SU-DHL-6 (cell line): Measurements from ENCODE around the gene MYO1F.

ENCODE experiments used
- H2AFZ ChIP-seq: fragments of 200-600 bp; sonication (generic); 2 replicates; pipeline ENCODE4 v1.6.1; 2014; ENCODE audit warnings: low read depth, mild to moderate bottlenecking, moderate library complexity, mixed read lengths, antibody characterized with exemption, low read length; ENCODE audit not compliant: severe bottlenecking
- H3F3A ChIP-seq: fragments of 200-600 bp; shearing (Covaris generic); 2 replicates; pipeline ENCODE4 v1.6.0; 2016; ENCODE audit warnings: antibody characterized with exemption, mild to moderate bottlenecking; ENCODE audit not compliant: insufficient read depth
- H3K27ac ChIP-seq: fragments of 200-600 bp; sonication (generic); 2 replicates; pipeline ENCODE4 v1.5.1; 2016; ENCODE audit warnings: low read depth, mild to moderate bottlenecking, low read length, moderate library complexity, mixed read lengths
- H3K27me3 ChIP-seq: fragments of 200-600 bp; sonication (generic), shearing (Covaris generic); 2 replicates; pipeline ENCODE4 v1.6.0; 2014; ENCODE audit warnings: mild to moderate bottlenecking, low read length
- H3K36me3 ChIP-seq: fragments of 200-600 bp; sonication (generic); 2 replicates; pipeline ENCODE4 v1.6.1; 2014; ENCODE audit warnings: mild to moderate bottlenecking, low read length, mixed read lengths
- H3K4me2 ChIP-seq: fragments of 300-600, 200-600 bp; shearing (Covaris generic), sonication (generic); 2 replicates; pipeline ENCODE4 v1.6.0; 2014; ENCODE audit warnings: low read length, low read depth, mild to moderate bottlenecking; ENCODE audit not compliant: poor library complexity, severe bottlenecking
- H3K4me3 ChIP-seq: fragments of 200-600 bp; sonication (generic); 2 replicates; pipeline ENCODE4 v1.5.1; 2014; ENCODE audit warnings: antibody characterized with exemption, low read length, mild to moderate bottlenecking, mixed read lengths; ENCODE audit not compliant: insufficient read depth, poor library complexity, severe bottlenecking
- H3K79me2 ChIP-seq: fragments of 200-600 bp; sonication (generic); 2 replicates; pipeline ENCODE4 v1.6.1; 2014; ENCODE audit warnings: mild to moderate bottlenecking, low read length, moderate library complexity; ENCODE audit not compliant: insufficient read depth
- H3K9ac ChIP-seq: fragments of 200-600 bp; sonication (generic); 2 replicates; pipeline ENCODE4 v1.7.0; 2014; ENCODE audit warnings: mild to moderate bottlenecking, low read length
- H3K9me2 ChIP-seq: fragments of 200-600 bp; sonication (generic); replicated peaks from 2 replicates; pipeline ENCODE4 v1.6.1; 2014; ENCODE audit warnings: low read length; ENCODE audit not compliant: insufficient read depth
- H3K9me3 ChIP-seq: fragments of 200-600 bp; sonication (generic); 2 replicates; pipeline ENCODE4 v1.6.1; 2014; ENCODE audit warnings: low read length, mixed read lengths; ENCODE audit not compliant: insufficient read depth
- H4K20me1 ChIP-seq: fragments of 200-600 bp; sonication (generic); 2 replicates; pipeline ENCODE4 v1.6.1; 2014; ENCODE audit warnings: low read depth, mild to moderate bottlenecking, antibody characterized with exemption, low read length, moderate library complexity, mixed read lengths
- EZH2phosphoT487 ChIP-seq: fragments of 200-600 bp; sonication (generic), shearing (Covaris generic); conservative IDR thresholded peaks from 2 replicates; pipeline ENCODE4 v1.6.1; 2018; ENCODE audit warnings: mild to moderate bottlenecking, antibody characterized with exemption, low read length, moderate library complexity, mixed read lengths
- TF ChIP-seq, protein P1 (sequence below): fragments of 200-600 bp; sonication (generic); IDR thresholded peaks from one replicate; pipeline ENCODE4 v1.5.1; 2017; ENCODE audit warnings: antibody characterized with exemption, mild to moderate bottlenecking, low read length, moderate library complexity; ENCODE audit not compliant: insufficient read depth, poor library complexity, severe bottlenecking

MYO1F gene

DNA sequence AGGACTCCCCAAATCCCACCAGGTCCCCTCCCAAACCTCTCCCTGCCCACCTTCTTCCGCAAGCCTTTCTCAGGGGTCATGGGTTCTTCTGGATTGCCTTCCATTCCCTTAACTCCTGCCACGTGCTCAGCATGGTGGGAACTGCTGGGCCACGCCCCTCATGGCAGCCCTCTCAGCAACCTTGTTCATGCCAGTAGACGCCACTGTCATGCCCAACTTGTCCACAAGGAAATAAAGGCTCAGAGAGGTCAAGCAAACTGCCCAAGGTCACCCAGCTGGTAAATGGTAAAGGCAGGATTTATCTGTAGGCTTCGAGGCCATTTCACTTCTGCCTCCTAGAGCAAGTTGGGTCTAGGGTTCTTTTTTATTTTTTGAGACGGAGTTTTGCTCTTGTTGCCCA, 85.7 kb downstream of the MYO1F start:
- no peaks in the 10 kb centered on the region for H3K9me2 ChIP-seq
- TF ChIP-seq EZH2phosphoT487: no peak
- TF ChIP-seq, protein P1, sequence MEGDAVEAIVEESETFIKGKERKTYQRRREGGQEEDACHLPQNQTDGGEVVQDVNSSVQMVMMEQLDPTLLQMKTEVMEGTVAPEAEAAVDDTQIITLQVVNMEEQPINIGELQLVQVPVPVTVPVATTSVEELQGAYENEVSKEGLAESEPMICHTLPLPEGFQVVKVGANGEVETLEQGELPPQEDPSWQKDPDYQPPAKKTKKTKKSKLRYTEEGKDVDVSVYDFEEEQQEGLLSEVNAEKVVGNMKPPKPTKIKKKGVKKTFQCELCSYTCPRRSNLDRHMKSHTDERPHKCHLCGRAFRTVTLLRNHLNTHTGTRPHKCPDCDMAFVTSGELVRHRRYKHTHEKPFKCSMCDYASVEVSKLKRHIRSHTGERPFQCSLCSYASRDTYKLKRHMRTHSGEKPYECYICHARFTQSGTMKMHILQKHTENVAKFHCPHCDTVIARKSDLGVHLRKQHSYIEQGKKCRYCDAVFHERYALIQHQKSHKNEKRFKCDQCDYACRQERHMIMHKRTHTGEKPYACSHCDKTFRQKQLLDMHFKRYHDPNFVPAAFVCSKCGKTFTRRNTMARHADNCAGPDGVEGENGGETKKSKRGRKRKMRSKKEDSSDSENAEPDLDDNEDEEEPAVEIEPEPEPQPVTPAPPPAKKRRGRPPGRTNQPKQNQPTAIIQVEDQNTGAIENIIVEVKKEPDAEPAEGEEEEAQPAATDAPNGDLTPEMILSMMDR: no peak
- no peaks in the 10 kb centered on the region for H3F3A ChIP-seq
- H3K9me3 ChIP-seq: no peaks in the 10 kb centered on the region
- H3K9ac ChIP-seq: no peak overlapping the region
- H3K36me3 ChIP-seq: no peaks in the 10 kb centered on the region
- no peak overlapping the region for H3K4me2 ChIP-seq
- no peaks in the 10 kb centered on the region for H3K27me3 ChIP-seq
- H4K20me1 ChIP-seq: no peaks in the 10 kb centered on the region; the same call in 1 of the 2 replicates
- H3K27ac ChIP-seq: no peak overlapping the region
- H2AFZ ChIP-seq: no peak overlapping the region
- H3K4me3 ChIP-seq: no peak overlapping the region
- no peaks in the 10 kb centered on the region for H3K79me2 ChIP-seq

DNA sequence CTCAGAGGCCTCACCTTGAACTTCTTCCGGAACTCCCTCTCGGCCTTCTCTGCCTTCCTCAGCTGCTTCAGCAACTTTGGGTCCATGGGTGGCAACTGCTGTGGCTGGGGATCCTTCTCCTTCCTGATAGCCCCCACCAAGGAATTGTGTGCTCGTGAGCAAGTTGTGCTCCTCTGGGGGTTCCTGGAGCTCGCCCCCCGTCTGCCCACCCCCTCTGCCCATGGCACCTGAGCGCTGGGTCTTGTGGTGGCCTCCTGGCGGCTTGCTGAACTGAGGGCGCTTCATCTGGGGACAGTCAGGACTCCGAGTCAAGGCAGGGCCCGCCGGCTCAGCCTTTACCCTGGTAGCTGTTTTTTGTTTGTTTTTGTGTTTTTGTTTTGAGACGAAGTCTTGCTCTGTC, 86.4 kb downstream of the MYO1F start:
- Histone ChIP-seq H3K4me3 (no peak overlapping the region), H2AFZ (no peak overlapping the region), H3K9me3 (no peaks in the 10 kb centered on the region), H3K27ac (no peak overlapping the region), H3K9ac (no peak overlapping the region), H4K20me1 (no peaks in the 10 kb centered on the region; the same call in 1 of the 2 replicates), H3F3A (no peaks in the 10 kb centered on the region), H3K9me2 (no peaks in the 10 kb centered on the region), H3K79me2 (no peaks in the 10 kb centered on the region), H3K4me2 (no peak overlapping the region), H3K27me3 (no peaks in the 10 kb centered on the region), H3K36me3 (no peaks in the 10 kb centered on the region)
- TF ChIP-seq EZH2phosphoT487: no peak
- TF ChIP-seq, protein P1: no peak

DNA sequence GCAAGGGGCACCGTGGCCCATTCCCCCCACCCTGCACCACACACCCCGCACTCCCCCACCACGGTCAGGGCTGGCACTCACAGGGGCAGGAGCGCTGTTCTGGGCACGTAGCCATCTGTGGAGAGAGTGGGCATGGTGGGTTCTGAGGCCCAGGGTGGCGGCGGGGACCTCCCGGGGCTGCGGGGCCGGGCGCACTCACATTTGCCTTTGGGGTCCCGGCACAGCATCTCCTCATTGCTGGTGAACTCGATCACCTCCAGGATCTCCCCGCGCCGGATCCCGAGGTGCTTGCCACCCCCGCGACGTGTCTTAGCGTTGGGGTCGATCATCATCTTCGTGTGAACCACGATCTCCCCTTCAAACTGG, 86.9 kb downstream of the MYO1F start:
- no peaks in the 10 kb centered on the region for H3K27me3 ChIP-seq
- H3F3A ChIP-seq: no peaks in the 10 kb centered on the region
- no peak overlapping the region for H3K4me2 ChIP-seq
- H3K9me2 ChIP-seq: no peaks in the 10 kb centered on the region
- no peak overlapping the region for H3K9ac ChIP-seq
- H3K36me3 ChIP-seq: no peaks in the 10 kb centered on the region
- no peaks in the 10 kb centered on the region for H3K9me3 ChIP-seq
- no peak overlapping the region for H3K4me3 ChIP-seq
- no peak overlapping the region for H2AFZ ChIP-seq
- TF ChIP-seq, protein P1: no peak
- no peak for TF ChIP-seq EZH2phosphoT487
- no peaks in the 10 kb centered on the region for H3K79me2 ChIP-seq
- H3K27ac ChIP-seq: no peak overlapping the region
- H4K20me1 ChIP-seq: no peaks in the 10 kb centered on the region; the same call in 1 of the 2 replicates
